Measurements from ENCODE around the gene PDZD8. TPM values are rescaled to one million over a fixed set of nuclear protein-coding genes. Genes with fewer than 3 reads are reported as not detected.

The PDZD8 gene
- total RNA-seq, 1 donor from 2014 or later, result 20.1 TPM

DNA sequence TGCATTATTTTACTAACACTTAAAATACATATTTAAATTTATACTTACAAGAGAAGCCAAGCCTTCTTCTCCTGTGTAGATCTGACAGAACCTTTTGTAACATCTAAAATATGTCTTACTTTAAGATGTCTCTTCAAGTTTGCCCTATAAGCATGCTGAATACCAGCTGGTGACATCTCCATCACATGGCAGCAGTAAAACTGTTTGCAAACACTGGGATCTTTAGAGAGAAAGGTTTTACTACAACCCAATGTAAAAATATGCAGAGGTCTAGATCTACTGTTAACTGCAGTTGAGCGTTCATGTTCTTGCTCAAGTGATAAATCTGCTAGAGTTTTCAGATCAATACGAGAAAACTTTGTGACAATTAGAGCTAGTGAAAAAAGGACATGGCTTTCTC, 23.2 kb downstream of the PDZD8 start:
- Histone ChIP-seq H3F3A (ENCODE audit: low read depth) (peaks cover 7% of the 10 kb centered on the region), H3K9me3 (ENCODE audit: low read depth) (no peaks in the 10 kb centered on the region), H3K4me1 (peaks cover 22% of the 10 kb centered on the region), H3K4me2 (no peak overlapping the region), H3K79me2 (ENCODE audit: low read depth) (peaks cover 98% of the 10 kb centered on the region), H3K27me3 (no peaks in the 10 kb centered on the region), H4K20me1 (ENCODE audit: low read depth) (peaks cover 23% of the 10 kb centered on the region), H3K27ac (no peak overlapping the region), H2AFZ (replicated peaks) (no peak overlapping the region), H3K36me3 (no peaks in the 10 kb centered on the region), H3K4me3 (no peak overlapping the region), H3K9ac (no peak overlapping the region)
- Mint-ChIP-seq H3K36me3 (peaks cover 5% of the 10 kb centered on the region), H3K9me3 (no peaks in the 10 kb centered on the region), H3K4me3 (no peak overlapping the region), H3K4me1 (peaks cover 17% of the 10 kb centered on the region), H3K27ac (no peak overlapping the region), H3K27me3 (ENCODE audit: insufficient read depth, low read depth) (no peaks in the 10 kb centered on the region)
- TF ChIP-seq, protein P1, sequence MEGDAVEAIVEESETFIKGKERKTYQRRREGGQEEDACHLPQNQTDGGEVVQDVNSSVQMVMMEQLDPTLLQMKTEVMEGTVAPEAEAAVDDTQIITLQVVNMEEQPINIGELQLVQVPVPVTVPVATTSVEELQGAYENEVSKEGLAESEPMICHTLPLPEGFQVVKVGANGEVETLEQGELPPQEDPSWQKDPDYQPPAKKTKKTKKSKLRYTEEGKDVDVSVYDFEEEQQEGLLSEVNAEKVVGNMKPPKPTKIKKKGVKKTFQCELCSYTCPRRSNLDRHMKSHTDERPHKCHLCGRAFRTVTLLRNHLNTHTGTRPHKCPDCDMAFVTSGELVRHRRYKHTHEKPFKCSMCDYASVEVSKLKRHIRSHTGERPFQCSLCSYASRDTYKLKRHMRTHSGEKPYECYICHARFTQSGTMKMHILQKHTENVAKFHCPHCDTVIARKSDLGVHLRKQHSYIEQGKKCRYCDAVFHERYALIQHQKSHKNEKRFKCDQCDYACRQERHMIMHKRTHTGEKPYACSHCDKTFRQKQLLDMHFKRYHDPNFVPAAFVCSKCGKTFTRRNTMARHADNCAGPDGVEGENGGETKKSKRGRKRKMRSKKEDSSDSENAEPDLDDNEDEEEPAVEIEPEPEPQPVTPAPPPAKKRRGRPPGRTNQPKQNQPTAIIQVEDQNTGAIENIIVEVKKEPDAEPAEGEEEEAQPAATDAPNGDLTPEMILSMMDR (IDR thresholded peaks at IDR 0.05), result no peak
- TF ChIP-seq EZH2 (IDR thresholded peaks at IDR 0.05) (no peak), EZH2phosphoT487 (IDR thresholded peaks at IDR 0.05) (no peak)
- DNase-seq (ENCODE audit: low spot score), result no peak

DNA sequence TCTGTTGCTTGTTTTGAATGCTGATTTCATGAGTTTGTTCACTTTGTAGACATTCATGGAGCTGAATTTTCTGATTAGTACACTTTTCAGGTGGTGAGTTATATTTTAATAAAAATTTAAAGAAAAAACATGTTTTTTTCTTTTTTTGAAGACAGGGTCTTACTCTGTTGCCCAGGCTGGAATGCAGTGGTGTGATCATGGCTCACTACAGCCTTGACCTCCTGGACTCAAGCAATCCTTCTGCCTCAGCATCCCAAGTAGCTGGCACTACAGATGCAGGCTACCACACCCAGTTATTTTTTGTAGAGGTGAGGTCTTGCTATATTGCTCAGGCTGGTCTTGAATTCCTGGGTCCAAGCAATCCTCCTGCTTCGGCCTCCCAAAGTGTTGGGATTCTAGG, 23.7 kb downstream of the PDZD8 start:
- peaks cover 23% of the 10 kb centered on the region for H4K20me1 ChIP-seq (ENCODE audit: low read depth)
- H3K4me1 Mint-ChIP-seq, result peaks cover 17% of the 10 kb centered on the region
- H3K4me3 Mint-ChIP-seq, result no peak overlapping the region
- peaks cover 7% of the 10 kb centered on the region for H3F3A ChIP-seq (ENCODE audit: low read depth)
- H3K4me1 ChIP-seq, result peaks cover 25% of the 10 kb centered on the region
- H3K4me2 ChIP-seq, result no peak overlapping the region
- H3K27me3 ChIP-seq, result no peaks in the 10 kb centered on the region
- TF ChIP-seq EZH2phosphoT487 (IDR thresholded peaks at IDR 0.05) (no peak), EZH2 (IDR thresholded peaks at IDR 0.05) (no peak)
- no peak overlapping the region for H3K9ac ChIP-seq
- H3K79me2 ChIP-seq (ENCODE audit: low read depth), result peaks cover 98% of the 10 kb centered on the region
- no peaks in the 10 kb centered on the region for H3K36me3 ChIP-seq
- DNase-seq (ENCODE audit: low spot score), result no peak
- H3K4me3 ChIP-seq, result no peak overlapping the region
- no peak overlapping the region for H2AFZ ChIP-seq (replicated peaks)
- H3K27me3 Mint-ChIP-seq (ENCODE audit: insufficient read depth, low read depth), result no peaks in the 10 kb centered on the region
- H3K9me3 ChIP-seq (ENCODE audit: low read depth), result no peaks in the 10 kb centered on the region
- H3K9me3 Mint-ChIP-seq, result no peaks in the 10 kb centered on the region
- no peak overlapping the region for H3K27ac ChIP-seq
- no peak overlapping the region for H3K27ac Mint-ChIP-seq
- H3K36me3 Mint-ChIP-seq, result peaks cover 5% of the 10 kb centered on the region

DNA sequence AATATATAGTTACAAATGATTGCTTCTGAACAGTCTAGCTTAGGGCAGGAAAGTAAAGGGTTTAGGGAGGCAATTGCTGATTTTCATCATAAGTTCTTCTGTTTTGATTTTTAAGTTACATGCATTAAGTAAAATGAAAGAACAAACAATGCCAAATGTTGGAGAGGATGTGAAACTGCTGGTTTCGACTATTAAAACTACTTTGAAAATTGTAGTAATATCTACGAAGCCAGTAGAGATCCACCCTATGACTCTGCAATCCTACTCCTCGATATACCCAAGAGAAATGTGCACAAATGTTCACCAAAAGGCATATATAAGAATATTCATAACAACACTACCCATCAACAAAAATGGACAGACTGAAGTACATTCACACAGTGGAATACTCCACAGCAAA, 24.3 kb downstream of the PDZD8 start:
- Mint-ChIP-seq H3K27ac (no peak overlapping the region), H3K36me3 (peaks cover 5% of the 10 kb centered on the region), H3K9me3 (no peaks in the 10 kb centered on the region), H3K4me3 (no peak overlapping the region), H3K27me3 (ENCODE audit: insufficient read depth, low read depth) (no peaks in the 10 kb centered on the region), H3K4me1 (peaks cover 17% of the 10 kb centered on the region)
- no peak overlapping the region for H3K27ac ChIP-seq
- H3K27me3 ChIP-seq, result no peaks in the 10 kb centered on the region
- H3K36me3 ChIP-seq, result no peaks in the 10 kb centered on the region
- peaks cover 98% of the 10 kb centered on the region for H3K79me2 ChIP-seq (ENCODE audit: low read depth)
- H3K9ac ChIP-seq, result no peak overlapping the region
- H3K4me1 ChIP-seq, result peaks cover 26% of the 10 kb centered on the region
- H2AFZ ChIP-seq (replicated peaks), result no peak overlapping the region
- peaks cover 7% of the 10 kb centered on the region for H3F3A ChIP-seq (ENCODE audit: low read depth)
- no peaks in the 10 kb centered on the region for H3K9me3 ChIP-seq (ENCODE audit: low read depth)
- H4K20me1 ChIP-seq (ENCODE audit: low read depth), result peaks cover 23% of the 10 kb centered on the region
- H3K4me3 ChIP-seq, result no peak overlapping the region
- no peak for DNase-seq (ENCODE audit: low spot score)
- no peak overlapping the region for H3K4me2 ChIP-seq
- TF ChIP-seq EZH2phosphoT487 (IDR thresholded peaks at IDR 0.05) (no peak), EZH2 (IDR thresholded peaks at IDR 0.05) (no peak)
- TF ChIP-seq, protein P1 (IDR thresholded peaks at IDR 0.05), result no peak

DNA sequence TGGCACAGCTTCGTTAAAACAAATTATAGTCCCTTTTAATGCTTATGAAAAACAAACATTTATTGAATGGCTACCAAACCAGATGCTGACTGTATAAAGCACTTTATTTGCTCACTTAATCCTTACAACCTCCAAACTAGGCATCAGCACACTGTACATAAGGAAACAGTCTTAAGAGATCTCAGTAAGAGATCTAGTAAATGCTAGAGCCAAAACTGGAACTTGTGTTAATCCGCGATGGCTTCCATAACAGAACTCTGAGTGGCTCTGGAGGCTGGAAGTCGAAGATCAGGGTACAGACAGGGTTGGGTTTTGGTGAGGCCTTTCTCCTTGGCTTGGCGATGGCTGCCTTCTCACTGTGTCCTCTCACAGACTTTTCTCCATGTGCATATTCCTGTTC, 27.0 kb downstream of the PDZD8 start:
- no peak overlapping the region for H3K27ac Mint-ChIP-seq
- peaks cover 23% of the 10 kb centered on the region for H3K4me1 ChIP-seq

More for the DNA sequence above, 27.0 kb downstream of the PDZD8 start:
- Histone ChIP-seq H3K4me3 (no peak overlapping the region), H3K4me2 (no peak overlapping the region), H3K79me2 (ENCODE audit: low read depth) (peaks cover 96% of the 10 kb centered on the region), H3F3A (ENCODE audit: low read depth) (peaks cover 7% of the 10 kb centered on the region), H3K9me3 (ENCODE audit: low read depth) (no peaks in the 10 kb centered on the region), H2AFZ (replicated peaks) (no peak overlapping the region), H3K9ac (no peak overlapping the region), H3K36me3 (no peaks in the 10 kb centered on the region), H3K27me3 (no peaks in the 10 kb centered on the region), H3K27ac (no peak overlapping the region), H4K20me1 (ENCODE audit: low read depth) (peaks cover 5% of the 10 kb centered on the region)
- Mint-ChIP-seq H3K4me3 (no peak overlapping the region), H3K9me3 (no peaks in the 10 kb centered on the region), H3K4me1 (peaks cover 18% of the 10 kb centered on the region), H3K27me3 (ENCODE audit: insufficient read depth, low read depth) (no peaks in the 10 kb centered on the region), H3K36me3 (peaks cover 8% of the 10 kb centered on the region)
- TF ChIP-seq, protein P1 (IDR thresholded peaks at IDR 0.05), result no peak
- DNase-seq (ENCODE audit: low spot score), result no peak
